ENCODE results near the gene GJB6. TPM values are rescaled to one million over a fixed set of nuclear protein-coding genes. Genes with fewer than 3 reads are reported as not detected.

Gene GJB6
- polyA plus RNA-seq, 3 donors = 2.5 to 5.4 (median 3.0) TPM

Other genes with a start within 250 kb of the GJB6 start
- 10 to 100 TPM; 10.9 to 13.8 (median 11.6) TPM for gene GJA3, start 71.3 kb downstream of the GJB6 start, polyA plus RNA-seq (ENCODE audit: insufficient read length in 3 of 3)
- gene GJB2, start 39.4 kb downstream of the GJB6 start, polyA plus RNA-seq (ENCODE audit: insufficient read length in 3 of 3) = 1 to 10 TPM; 3.8 to 4.6 (median 4.3) TPM